OCI-LY7 (cell line): ENCODE results near the gene ATP2B3. TPM values are rescaled to one million over a fixed set of nuclear protein-coding genes. Genes with fewer than 3 reads are reported as not detected.

Experiments used
- BruUV-seq: library from RNA; stranded (reverse); fragments of 400-500 nt; replicated peaks from 2 replicates; lab custom pipeline; 2021; lab: Mats Ljungman, UMichigan
- CTCF ChIA-PET: fragments of 300-600 bp; sonication (Branson Sonifier 250); formaldehyde crosslinking; loops from one replicate; lab custom pipeline; 2022; ENCODE audit warnings: antibody characterized with exemption; ENCODE audit not compliant: unreplicated experiment; lab: Charles Lee
- POLR2A ChIA-PET: fragments of 300-600 bp; sonication (Branson Sonifier 250); formaldehyde crosslinking; loops from one replicate; lab custom pipeline; 2022; ENCODE audit warnings: antibody characterized with exemption; lab: Charles Lee
- DNase-seq: peaks from one replicate; pipeline ENCODE4 v3.0.0-alpha.2; 2015; ENCODE audit warnings: low spot score
- H2AFZ ChIP-seq: fragments of 200-600 bp; sonication (generic), shearing (Covaris generic); 2 replicates; pipeline ENCODE4 v1.6.1; 2014; ENCODE audit warnings: mild to moderate bottlenecking, antibody characterized with exemption, low read length, moderate library complexity
- H3K27ac ChIP-seq: fragments of 200-600 bp; sonication (generic); 2 replicates; pipeline ENCODE4 v1.5.1; 2014; ENCODE audit warnings: mixed run types, low read depth, mild to moderate bottlenecking, moderate library complexity, low read length, inconsistent platforms; ENCODE audit not compliant: poor library complexity, severe bottlenecking
- H3K36me3 ChIP-seq: fragments of 200-600 bp; sonication (generic); 2 replicates; pipeline ENCODE4 v1.6.1; 2014; ENCODE audit warnings: mild to moderate bottlenecking, antibody characterized with exemption, low read length, moderate library complexity, mixed read lengths; ENCODE audit not compliant: insufficient read depth
- H3K4me1 ChIP-seq: fragments of 200-600 bp; sonication (generic); 2 replicates; pipeline ENCODE4 v1.5.1; 2014; ENCODE audit warnings: mild to moderate bottlenecking, low read length; ENCODE audit not compliant: insufficient read depth, poor library complexity, severe bottlenecking
- H3K4me2 ChIP-seq: fragments of 200-600 bp; sonication (generic); 2 replicates; pipeline ENCODE4 v1.6.1; 2014; ENCODE audit warnings: mild to moderate bottlenecking, low read length
- H3K4me3 ChIP-seq: fragments of 200-600 bp; sonication (generic); 2 replicates; pipeline ENCODE4 v1.5.1; 2014; ENCODE audit warnings: mild to moderate bottlenecking, low read depth, low read length; ENCODE audit not compliant: poor library complexity, severe bottlenecking
- H3K79me2 ChIP-seq: fragments of 200-600 bp; sonication (generic); 2 replicates; pipeline ENCODE4 v1.6.1; 2016; ENCODE audit warnings: low read depth, mild to moderate bottlenecking, low read length, moderate library complexity, mixed read lengths; ENCODE audit not compliant: insufficient read depth
- H3K9me2 ChIP-seq: fragments of 200-600 bp; sonication (generic); 2 replicates; pipeline ENCODE4 v1.6.1; 2016; ENCODE audit warnings: mild to moderate bottlenecking, low read length, mixed read lengths; ENCODE audit not compliant: insufficient read depth
- H3K9me3 ChIP-seq: fragments of 200-600 bp; sonication (generic); 2 replicates; pipeline ENCODE4 v1.6.1; 2014; ENCODE audit warnings: mild to moderate bottlenecking, mixed run types, low read length, mixed read lengths
- H4K20me1 ChIP-seq: fragments of 200-600 bp; sonication (generic); 2 replicates; pipeline ENCODE4 v1.6.1; 2014; ENCODE audit warnings: mild to moderate bottlenecking, antibody characterized with exemption, low read length, moderate library complexity, mixed read lengths; ENCODE audit not compliant: insufficient read depth
- CTCF ChIP-seq: fragments of 200-600 bp; sonication (generic); conservative IDR thresholded peaks from 2 replicates; pipeline ENCODE4 v1.5.1; 2014; ENCODE audit warnings: mild to moderate bottlenecking, antibody characterized with exemption, low read length, moderate library complexity, mixed read lengths
- EZH2phosphoT487 ChIP-seq: fragments of 200-600 bp; sonication (generic); IDR thresholded peaks from 2 replicates; pipeline ENCODE4 v1.6.1; 2018; ENCODE audit warnings: low read depth, borderline replicate concordance, mild to moderate bottlenecking, mixed run types, antibody characterized with exemption, low read length, moderate library complexity, mixed read lengths
- intact Hi-C: fragments of 100-400 bp; cut with micrococcal nuclease; formaldehyde crosslinking; loops from one replicate; pipeline ENCODE4 v1.10.0; 2022; ENCODE audit not compliant: unreplicated experiment
- total RNA-seq, 2 experiments: library from RNA; depleted of rRNA in 1 of 2; stranded (reverse); fragments of >200 nt in 1 of 2; shearing (Covaris generic) in 1 of 2; gene quantifications; 2 replicates each; pipeline ENCODE4 v1.2.3, GENCODE V29; 2014 to 2022

ATP2B3 gene
- total RNA-seq, 2 experiments from 2014 or later: not detected

GRCh38 chrX:153523269-153523668 is 5.8 kb downstream of the ATP2B3 start:
- POLR2A ChIA-PET: no interaction called here
- no peak overlapping the region for H3K4me2 ChIP-seq
- DNase-seq: no peak
- H3K4me3 ChIP-seq: no peak overlapping the region
- H3K9me3 ChIP-seq: no peaks in the 10 kb centered on the region
- no peak overlapping the region for H3K27ac ChIP-seq
- no peaks in the 10 kb centered on the region for H3K4me1 ChIP-seq
- no TSS peak for BruUV-seq
- no peaks in the 10 kb centered on the region for H3K79me2 ChIP-seq
- no peaks in the 10 kb centered on the region for H3K36me3 ChIP-seq
- CTCF ChIA-PET: no interaction called here
- TF ChIP-seq EZH2phosphoT487 (no peak), CTCF (no peak)
- H2AFZ ChIP-seq: no peak overlapping the region
- H3K9me2 ChIP-seq: no peaks in the 10 kb centered on the region
- intact Hi-C loops: no loop called here
- H4K20me1 ChIP-seq: no peaks in the 10 kb centered on the region

GRCh38 chrX:153524234-153524633 is 6.8 kb downstream of the ATP2B3 start:
- Histone ChIP-seq H3K9me3 (no peaks in the 10 kb centered on the region), H3K4me2 (no peak overlapping the region), H2AFZ (no peak overlapping the region), H3K79me2 (no peaks in the 10 kb centered on the region), H3K4me3 (no peak overlapping the region), H4K20me1 (no peaks in the 10 kb centered on the region), H3K4me1 (no peaks in the 10 kb centered on the region), H3K36me3 (no peaks in the 10 kb centered on the region), H3K27ac (no peak overlapping the region), H3K9me2 (no peaks in the 10 kb centered on the region)
- ChIA-PET CTCF (no interaction called here), POLR2A (no interaction called here)
- BruUV-seq: no TSS peak
- DNase-seq: no peak
- intact Hi-C loops: no loop called here
- TF ChIP-seq CTCF (no peak), EZH2phosphoT487 (no peak)

GRCh38 chrX:153525451-153525850 is 8.0 kb downstream of the ATP2B3 start:
- Histone ChIP-seq H3K9me3 (no peaks in the 10 kb centered on the region), H3K4me2 (no peak overlapping the region), H3K9me2 (no peaks in the 10 kb centered on the region), H3K27ac (no peak overlapping the region), H4K20me1 (no peaks in the 10 kb centered on the region), H3K4me3 (no peak overlapping the region), H3K4me1 (no peaks in the 10 kb centered on the region), H3K79me2 (no peaks in the 10 kb centered on the region), H3K36me3 (no peaks in the 10 kb centered on the region), H2AFZ (no peak overlapping the region)
- intact Hi-C loops: no loop called here
- TF ChIP-seq CTCF: no peak
- no peak for TF ChIP-seq EZH2phosphoT487
- ChIA-PET POLR2A (no interaction called here), CTCF (no interaction called here)
- DNase-seq: no peak
- no TSS peak for BruUV-seq
